ENCODE results near the gene RAMP3.

DNA sequence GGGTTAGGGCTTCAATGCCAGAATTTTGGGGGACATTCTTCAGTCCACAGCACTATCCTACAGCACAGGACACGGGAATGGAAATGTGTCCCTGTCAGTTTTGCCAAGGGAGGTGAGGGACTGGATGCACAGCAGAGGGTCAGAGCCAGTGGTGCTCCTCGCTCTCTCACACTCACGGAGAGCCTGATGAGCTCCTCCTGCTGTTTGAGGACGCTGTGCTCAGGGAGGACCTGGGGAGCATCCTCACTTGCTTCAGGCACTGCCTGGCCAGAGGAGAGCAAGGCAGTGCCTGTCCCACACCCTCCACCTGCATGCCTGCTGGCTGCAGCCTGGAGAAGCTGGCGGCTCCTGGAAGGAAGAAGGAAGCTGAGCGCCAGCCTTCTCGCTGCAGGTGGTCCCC lies 58.6 kb downstream of the RAMP3 start:
- TF ChIP-seq, protein P1, sequence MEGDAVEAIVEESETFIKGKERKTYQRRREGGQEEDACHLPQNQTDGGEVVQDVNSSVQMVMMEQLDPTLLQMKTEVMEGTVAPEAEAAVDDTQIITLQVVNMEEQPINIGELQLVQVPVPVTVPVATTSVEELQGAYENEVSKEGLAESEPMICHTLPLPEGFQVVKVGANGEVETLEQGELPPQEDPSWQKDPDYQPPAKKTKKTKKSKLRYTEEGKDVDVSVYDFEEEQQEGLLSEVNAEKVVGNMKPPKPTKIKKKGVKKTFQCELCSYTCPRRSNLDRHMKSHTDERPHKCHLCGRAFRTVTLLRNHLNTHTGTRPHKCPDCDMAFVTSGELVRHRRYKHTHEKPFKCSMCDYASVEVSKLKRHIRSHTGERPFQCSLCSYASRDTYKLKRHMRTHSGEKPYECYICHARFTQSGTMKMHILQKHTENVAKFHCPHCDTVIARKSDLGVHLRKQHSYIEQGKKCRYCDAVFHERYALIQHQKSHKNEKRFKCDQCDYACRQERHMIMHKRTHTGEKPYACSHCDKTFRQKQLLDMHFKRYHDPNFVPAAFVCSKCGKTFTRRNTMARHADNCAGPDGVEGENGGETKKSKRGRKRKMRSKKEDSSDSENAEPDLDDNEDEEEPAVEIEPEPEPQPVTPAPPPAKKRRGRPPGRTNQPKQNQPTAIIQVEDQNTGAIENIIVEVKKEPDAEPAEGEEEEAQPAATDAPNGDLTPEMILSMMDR (conservative IDR thresholded peaks at IDR 0.05) = no peak
- TF ChIP-seq EZH2 (IDR thresholded peaks at IDR 0.05; ENCODE audit: low read depth) = no peak
